GM18868 (cell line): ENCODE measurements around the gene ARHGAP1.

ENCODE experiments used
- ATAC-seq: cut with Tn5 transposase; IDR thresholded peaks from one replicate; pipeline ENCODE4 v1.9.1; 2021; ENCODE audit warnings: mild to moderate bottlenecking, moderate library complexity; ENCODE audit not compliant: unreplicated experiment

Gene ARHGAP1

GRCh38 chr11:46700241-46701077, at the start of gene ARHGAP1, which contains the start of gene ZNF408:
Gene ARHGAP1, minus strand, starts transcription at chr11:46700619. Its CDS starts 4,512 bp downstream, at chr11:46696107.
Gene ZNF408, plus strand, starts transcription at chr11:46701031. Its CDS starts 17 bp downstream, at chr11:46701048.
- peak; percentile 91 for ATAC-seq

- ATAC-seq: no peak
Observed at GRCh38 chr11:46747150-46747549, 46.7 kb upstream of the ARHGAP1 start.

- ATAC-seq: no peak
Observed at GRCh38 chr11:46745995-46746394, 45.6 kb upstream of the ARHGAP1 start.

GRCh38 chr11:46745328-46745727, 44.9 kb upstream of the ARHGAP1 start:
- ATAC-seq: no peak

DNA sequence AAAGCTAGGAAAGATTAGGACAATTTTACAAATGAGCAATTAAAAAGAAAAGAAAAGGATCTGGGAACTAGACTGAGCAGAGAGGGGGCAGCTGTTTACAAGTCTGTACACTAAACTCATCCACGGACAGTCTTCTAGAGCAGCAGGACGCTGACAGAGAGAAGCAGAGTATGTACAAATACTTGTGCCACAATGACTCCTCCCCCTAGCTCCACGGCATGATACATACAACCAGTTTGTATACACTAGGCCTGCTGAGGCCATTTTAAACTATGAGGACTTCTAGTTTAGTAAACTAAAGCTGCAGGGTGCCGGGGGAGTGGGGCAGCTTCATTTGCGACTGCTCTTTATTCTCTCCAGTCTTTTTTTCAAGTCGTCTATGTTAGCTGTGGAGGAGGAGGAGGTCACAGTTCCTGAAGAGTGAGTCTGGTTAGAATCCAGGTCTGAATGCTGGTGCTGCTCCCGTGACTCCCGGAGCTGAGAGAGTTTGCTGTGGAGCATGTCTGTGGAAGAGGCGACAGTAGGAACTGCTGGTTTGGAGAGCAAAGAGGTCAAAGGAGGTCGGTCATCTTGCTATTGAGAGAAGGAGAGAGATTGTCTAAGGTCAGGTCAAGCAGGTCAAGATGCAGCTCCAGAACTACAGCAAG, 43.4 kb upstream of the ARHGAP1 start:
- ATAC-seq: no peak

DNA sequence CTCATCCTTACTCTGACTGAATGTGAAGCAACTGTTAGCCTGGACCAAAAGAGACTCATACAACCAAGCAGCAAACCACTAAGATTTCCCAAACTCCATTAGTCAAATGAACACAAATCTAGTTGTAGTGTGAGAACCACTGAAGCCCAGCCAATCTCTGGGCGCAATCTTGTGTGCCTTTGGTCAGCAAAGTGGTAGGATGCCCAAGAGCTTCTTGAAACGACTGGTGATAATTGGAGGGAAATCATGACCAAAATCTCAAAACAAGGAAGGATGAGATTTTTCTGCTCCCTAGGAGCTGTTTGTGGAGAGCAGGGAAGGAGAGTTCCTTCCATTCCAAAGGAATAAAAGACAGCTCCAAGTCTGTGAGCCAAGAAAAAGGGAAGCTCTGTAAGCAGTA, 42.6 kb upstream of the ARHGAP1 start:
- no peak for ATAC-seq

DNA sequence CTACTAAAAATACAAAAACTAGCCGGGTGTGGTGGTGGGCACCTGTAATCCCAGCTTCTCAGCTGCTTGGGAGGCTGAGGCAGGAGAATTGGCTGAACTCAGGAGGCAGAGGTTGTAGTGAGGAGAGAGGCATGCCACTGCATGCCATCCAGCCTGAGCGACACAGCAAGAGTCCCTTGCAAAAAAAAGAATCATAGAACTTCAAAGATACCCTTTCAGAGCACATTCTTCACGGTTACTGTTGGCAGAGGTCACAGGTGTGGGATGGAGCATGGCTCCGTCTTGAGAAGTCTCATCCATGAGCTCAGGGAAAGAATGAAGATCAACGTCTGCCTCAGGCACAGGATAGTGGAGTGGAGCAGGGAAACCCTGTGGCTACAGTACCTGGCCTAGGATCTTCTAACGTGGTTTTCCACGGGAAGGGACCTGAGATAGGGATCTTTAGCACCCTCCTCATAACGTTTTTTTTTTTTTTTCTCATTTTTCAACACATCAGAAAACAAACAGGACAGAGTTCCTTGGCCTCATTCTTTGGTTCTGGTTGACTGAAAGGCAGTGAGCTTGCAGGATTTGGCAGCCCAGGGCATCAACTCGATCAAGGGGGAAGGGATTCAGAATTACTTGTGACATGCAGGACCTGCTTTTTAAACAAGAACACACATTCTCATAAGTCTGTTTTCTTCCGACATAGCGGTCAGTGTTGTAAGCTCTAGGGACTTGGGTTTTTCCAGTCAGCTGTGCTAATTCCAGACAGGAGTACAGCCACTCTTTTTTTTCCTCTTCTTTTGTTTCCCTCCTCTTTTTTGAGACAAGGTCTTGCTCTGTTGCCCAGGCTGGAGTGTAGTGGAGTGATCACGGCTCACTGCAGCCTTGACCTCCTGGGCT, 41.4 kb upstream of the ARHGAP1 start:
- ATAC-seq: no peak

DNA sequence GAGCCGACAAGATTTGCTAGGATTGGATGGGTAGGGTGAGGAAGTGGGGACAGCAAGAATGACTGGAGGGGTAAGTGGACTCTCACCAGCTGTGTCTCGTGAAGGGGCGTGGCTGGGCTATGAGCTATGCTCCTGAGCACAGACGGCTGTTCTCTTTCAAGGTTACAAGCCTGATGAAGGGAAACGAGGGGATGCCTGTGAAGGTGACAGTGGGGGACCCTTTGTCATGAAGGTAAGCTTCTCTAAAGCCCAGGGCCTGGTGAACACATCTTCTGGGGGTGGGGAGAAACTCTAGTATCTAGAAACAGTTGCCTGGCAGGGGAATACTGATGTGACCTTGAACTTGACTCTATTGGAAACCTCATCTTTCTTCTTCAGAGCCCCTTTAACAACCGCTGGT, 38.5 kb upstream of the ARHGAP1 start:
- no peak for ATAC-seq

GRCh38 chr11:46737699-46738098, 37.3 kb upstream of the ARHGAP1 start:
- no peak for ATAC-seq

DNA sequence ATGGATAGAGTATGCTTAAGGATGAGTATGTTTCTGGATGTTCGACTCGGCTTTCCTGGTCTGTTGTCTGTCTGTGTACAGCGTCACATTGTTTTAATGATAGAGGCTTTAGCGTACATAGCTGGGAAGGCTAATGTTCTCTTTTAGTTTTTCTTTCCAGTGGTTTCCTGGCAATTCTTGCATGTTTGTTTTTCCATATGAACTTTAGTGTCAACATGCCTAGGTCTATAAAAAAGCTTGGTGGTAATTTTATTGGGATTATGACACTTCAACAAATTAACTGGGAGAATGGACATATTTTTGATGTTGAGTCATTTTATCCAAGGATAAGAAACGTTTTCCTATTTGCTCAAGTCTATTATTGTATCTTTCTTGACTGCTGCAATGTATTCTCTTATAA, 36.2 kb upstream of the ARHGAP1 start:
- ATAC-seq: no peak

GRCh38 chr11:46736146-46736545, 35.7 kb upstream of the ARHGAP1 start:
- no peak for ATAC-seq

DNA sequence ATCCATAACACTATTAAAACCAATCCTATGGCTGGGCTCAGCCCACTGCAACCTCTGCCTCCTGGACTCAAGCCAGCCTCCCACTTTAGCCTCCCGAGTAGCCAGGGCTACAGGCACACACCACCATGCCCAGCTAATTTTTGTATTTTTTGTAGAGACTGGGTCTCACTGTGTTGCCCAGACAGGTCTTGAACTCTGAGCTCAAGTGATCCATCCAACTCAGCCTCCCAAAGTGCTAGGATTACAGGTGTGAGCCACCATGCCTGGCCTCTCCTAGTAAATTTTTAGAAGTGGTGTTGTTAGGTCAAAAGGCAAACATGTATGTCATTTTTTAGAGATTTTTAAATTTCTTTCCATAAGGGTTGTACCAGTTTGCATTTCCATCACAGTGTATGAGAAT, 32.8 kb upstream of the ARHGAP1 start:
- ATAC-seq: no peak

DNA sequence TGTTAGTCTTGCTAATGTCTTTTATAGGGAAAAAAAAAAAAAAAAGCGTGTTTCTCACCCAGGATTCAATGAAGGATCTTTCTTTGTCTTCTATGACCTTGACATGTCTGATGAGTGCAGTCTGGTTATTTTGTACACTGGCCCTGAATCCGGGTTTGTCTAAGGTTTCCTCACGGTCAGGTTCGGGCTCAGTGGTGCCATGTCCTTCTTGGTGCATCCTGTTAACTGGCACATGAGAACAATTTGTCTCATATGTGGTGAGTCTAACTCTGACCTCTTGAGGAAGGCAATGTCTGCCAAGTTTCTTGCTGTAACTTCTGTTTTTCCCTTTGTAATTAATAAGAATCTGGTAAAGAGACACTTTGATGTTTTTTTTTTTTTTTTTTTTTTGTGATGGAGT, 31.1 kb upstream of the ARHGAP1 start:
- no peak for ATAC-seq

GRCh38 chr11:46729110-46730027, 28.9 kb upstream of the ARHGAP1 start:
- ATAC-seq: no peak

DNA sequence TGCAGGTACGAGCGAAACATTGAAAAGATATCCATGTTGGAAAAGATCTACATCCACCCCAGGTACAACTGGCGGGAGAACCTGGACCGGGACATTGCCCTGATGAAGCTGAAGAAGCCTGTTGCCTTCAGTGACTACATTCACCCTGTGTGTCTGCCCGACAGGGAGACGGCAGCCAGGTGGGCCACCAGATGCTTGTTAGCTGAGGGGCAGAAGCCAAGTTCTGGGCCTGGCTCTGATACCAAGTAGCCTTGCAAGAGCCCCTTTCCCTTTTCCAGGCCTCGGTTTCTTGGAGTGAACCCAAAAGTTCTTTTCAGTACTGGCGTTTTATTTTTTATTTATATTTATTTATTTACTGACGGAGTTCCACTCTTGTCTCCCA, 28.2 kb upstream of the ARHGAP1 start:
- ATAC-seq: no peak

- ATAC-seq: no peak
Observed at GRCh38 chr11:46727952-46728658, 27.7 kb upstream of the ARHGAP1 start.

- ATAC-seq: no peak
Observed at GRCh38 chr11:46726206-46726862, 25.9 kb upstream of the ARHGAP1 start.

- ATAC-seq: no peak
Observed at GRCh38 chr11:46725338-46726205, 25.2 kb upstream of the ARHGAP1 start.
